Putamen (tissue), 1 donor: ENCODE data around the gene EXOC6B.

Experiments
- DNase-seq: peaks from one replicate; pipeline ENCODE4 v3.0.0-alpha.2; 2016; ENCODE audit warnings: low spot score

The EXOC6B gene

DNA sequence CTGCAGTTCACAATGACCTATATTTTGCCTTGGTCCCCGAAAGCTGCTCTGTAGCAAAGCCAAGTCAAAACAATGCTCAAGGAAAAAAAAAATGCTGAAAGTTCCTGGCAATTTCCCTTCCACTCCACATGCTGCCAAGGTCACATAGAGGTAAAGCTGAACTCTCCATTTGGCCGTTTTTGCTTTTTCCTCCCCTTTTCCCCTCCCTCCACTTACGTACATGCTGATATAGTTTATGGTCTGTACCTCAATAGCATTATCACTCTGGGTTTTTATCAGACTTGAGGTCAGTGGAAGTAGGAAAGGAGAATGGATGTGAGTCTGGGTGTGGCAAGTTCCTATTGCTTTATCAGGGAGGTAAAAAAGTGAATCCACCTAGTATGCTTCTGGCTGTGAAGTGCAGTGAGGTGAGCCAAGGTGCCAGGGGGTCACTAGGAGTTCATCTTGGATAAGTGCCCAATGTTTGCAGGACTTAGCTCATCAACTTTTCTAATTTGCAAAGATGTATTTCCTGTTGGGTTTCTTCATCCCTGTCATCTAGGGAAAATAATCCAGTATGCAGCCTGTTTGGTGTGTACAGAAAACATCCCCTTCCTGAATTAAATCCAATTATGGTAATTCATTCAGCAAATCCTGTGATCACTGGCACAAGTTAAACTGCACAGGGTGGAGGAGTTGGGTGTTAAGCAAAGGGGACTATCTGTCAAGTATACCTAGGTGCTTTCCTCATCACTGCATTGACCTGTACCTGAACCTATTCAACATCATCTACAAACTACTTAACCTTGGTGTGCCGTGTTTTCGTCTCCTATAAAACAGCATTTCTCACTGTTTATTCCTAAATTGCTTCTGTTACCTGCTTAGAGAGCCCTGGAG is 553.8 kb downstream of the EXOC6B start:
- DNase-seq, result no peak

DNA sequence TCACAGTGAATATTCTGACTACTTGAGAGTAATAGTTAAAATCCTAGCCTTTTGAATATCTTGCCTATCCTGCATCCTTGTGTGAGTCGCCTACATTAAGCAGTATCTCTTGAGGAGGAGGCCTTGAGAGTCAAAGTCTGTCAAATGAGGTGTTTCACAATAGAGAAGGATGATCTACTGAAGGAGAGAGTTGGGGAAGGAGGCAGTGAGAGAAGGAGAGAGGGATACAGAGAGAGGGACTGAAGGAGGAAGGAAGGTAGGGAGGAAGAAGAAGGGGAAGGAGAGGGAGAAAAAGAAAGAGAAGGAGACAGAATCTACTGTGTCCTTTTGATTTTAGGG is 554.6 kb downstream of the EXOC6B start:
- no peak for DNase-seq

DNA sequence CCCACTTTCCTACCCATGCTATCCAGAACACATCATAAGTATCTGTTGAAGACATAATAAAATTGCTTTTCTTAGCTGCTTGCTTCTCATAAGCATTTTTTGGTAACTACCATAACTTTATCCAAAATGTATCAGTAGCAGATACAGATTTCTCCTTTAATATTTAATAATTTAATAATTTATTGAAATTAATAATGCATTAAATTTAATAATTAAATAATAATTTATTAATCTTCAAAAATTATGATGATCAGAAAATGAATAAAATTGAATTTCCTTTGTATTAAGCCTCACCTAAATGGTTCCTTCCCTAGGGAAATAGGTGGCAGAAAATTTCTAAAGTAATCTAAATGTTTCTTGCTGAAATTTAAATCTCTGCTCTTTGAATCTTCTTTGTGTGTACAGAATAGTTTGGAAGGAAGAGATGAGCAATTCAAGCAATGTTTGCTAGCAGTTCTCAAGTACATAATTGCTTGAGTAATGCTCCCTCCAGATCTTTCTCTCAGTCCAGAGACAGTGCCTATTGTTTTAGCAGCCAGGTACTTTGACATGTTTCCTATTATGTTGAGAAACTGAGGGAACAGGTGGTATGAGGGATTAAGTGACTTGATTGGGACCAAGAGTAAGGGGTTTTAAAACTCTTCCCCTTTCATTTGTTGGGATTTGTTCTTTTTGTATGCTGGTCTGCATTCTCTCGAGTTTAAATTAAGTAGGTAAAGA is 555.1 kb downstream of the EXOC6B start:
- DNase-seq, result no peak

DNA sequence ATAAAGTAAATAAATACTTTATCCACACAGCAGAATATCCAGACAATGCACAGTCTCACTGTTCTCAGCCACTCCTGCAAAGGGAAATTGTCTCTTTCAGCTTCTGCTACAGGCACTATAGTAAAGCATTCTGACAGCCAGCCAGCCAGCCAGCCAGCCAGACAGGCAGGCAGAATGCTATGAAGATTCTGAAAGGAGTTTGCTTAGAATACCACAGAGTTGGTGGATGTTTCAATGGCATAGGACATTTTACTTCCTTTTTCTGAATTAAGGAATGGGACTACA is 562.1 kb downstream of the EXOC6B start:
- DNase-seq, result no peak

DNA sequence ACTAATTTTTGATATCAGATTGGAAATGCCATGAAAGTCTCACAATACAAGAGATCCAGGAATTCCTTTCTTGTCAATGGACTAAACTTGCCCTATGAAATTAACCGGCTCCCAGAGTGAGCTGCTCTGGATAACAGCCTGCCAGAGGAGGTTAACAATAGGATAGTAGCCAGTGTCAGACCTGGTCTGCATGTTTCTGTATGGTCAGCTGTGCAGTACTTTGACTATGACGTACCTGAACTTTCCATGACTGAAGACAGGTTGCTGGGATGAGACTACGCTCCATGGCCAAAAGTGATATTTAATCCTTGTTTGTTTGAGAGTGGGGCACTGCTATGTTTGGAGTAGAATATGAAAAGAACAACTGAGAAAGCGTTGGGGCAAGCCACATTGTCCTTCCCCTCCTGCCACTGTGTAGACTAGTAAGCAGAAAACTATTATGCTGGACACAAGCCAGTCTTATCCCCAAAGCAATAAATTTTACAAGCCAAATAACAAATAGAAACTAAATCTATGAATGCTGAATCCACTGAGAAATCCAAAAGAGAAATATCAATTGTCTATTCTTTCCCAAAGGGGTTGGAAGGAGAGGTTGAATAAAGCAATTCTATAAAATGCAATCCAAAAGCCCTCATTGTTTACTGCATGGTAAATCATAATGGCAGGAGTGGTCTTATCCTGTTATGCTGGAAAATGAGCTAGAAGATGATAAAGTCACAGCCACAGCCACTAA is 562.6 kb downstream of the EXOC6B start:
- no peak for DNase-seq

DNA sequence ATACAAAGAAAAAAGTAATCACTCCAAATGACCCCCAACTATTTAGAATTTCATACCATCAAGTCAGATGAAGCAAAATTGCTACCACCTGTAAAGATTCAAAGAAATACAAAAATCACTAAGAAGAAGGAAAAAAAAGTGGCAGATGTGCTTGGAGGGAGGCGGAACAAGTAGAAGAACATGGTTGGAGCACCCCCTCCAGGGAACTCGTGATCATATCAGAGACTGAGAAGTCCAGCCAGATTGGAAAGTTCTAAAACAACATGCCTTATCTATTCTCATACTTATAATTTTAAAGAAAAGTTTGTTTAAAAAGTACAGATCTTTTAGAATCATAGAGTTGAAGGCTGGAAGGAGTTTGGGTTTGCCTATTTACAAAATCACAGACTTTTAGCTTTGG is 564.8 kb downstream of the EXOC6B start:
- no peak for DNase-seq

DNA sequence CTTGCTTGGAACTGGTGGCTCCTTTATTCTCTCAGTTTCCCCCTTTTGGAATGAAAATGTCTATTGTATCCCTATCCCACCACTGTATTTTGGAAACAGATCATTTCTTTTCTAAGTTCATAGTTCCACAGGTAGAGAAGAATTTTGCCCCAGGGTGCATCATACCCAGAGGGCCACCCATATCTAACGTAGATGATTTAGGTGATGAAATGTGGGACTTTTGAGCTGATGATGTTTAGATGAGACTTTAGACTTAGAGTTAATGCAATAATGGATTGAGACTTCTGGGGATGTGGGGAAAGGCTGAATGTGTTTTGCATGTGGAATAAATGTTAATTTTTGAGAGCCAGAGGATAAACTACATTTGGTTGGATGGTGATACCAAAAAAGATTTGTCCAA is 570.3 kb downstream of the EXOC6B start:
- DNase-seq, result no peak

DNA sequence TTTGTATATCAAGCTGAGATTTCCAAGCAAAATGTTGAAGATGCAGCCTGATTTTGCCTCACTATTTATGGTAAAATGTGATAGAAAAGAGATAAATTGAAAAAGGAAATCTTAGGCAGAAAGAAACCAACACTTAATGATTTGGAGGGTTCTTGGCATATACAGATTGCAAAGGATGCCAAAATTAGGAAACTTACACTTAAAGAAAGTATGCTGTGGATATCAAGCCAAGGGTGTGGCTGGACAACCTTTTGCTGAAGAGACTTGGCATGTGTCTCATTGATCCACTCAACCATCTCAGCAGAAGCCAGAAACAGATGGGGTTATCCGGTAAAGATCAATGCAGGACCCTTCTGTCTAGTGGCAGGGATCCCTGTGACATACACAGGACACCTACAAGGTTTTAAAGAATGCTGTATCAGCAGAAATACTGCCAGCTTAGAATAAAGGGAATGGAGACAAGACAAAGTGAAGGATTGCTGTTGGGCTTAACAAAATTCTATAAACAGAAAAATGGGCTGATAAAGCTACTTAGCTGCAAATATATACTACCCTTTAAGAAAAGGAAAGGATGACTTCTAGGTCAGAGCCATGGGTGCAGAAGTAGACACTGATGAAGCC is 570.9 kb downstream of the EXOC6B start:
- no peak for DNase-seq

DNA sequence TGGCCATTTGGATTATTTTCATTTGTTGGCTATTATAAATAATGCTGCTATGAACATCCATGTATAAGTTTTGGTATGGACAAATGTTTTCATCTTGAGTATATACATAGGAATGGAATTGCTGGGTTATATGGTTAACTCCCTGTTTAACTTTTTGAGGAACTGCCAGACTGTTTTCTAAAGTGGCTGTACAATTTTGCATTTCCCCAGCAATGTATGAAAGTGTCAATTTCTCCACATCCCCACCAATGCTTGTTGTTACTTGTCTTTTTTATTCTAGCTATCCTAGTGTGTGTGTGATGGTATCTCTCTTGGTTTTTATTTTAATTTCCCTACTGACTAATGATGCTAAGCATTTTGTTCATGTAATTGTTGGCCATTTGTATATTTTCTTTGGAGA is 587.5 kb downstream of the EXOC6B start:
- no peak for DNase-seq

DNA sequence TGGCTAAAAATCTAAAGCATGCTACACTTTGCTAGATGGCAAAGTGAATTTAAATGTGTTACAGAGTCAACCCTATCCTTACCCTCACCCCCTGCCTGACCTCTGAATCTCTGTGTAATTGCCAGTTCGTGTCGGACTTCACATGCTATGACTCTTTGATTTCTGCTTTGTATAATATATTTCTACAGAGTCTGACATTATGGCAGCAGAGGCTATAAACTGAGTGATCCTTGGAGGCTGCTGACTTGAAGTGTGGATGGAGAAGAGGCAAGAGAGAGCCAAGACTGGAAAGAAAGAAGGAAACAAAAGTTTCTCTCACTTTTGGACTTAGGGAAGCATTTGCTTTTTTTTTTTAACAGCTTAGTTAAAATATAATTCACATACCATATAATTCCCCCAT is 588.3 kb downstream of the EXOC6B start:
- DNase-seq, result no peak

DNA sequence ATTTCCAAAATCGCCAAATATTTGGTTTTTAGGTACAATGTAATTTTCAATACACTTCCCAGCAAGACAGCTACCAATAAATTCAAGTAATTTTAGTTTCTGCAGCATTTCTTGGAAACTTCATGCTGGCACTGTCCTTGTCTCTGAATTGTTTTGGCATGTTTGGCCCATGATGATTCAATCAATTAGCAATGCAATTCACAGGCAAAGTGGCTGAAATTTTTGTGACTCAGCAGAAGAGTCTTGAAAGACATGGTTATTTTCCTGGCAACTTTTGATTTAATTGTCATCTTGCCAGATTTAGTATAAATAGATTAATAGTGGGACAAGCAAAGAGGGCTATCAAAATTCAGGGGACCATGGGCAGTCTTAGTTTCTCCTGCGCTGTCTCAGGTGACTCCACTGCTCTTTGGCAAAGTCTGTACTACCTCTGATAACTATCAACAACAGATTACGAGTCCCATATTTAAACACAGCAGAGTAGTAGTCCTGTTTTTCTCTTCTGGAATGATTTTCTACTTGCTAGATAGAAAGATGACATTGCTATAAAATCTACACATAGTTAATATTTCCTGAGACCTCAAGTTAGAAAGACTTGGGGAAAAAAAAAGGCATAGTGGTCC is 589.3 kb downstream of the EXOC6B start:
- no peak for DNase-seq

DNA sequence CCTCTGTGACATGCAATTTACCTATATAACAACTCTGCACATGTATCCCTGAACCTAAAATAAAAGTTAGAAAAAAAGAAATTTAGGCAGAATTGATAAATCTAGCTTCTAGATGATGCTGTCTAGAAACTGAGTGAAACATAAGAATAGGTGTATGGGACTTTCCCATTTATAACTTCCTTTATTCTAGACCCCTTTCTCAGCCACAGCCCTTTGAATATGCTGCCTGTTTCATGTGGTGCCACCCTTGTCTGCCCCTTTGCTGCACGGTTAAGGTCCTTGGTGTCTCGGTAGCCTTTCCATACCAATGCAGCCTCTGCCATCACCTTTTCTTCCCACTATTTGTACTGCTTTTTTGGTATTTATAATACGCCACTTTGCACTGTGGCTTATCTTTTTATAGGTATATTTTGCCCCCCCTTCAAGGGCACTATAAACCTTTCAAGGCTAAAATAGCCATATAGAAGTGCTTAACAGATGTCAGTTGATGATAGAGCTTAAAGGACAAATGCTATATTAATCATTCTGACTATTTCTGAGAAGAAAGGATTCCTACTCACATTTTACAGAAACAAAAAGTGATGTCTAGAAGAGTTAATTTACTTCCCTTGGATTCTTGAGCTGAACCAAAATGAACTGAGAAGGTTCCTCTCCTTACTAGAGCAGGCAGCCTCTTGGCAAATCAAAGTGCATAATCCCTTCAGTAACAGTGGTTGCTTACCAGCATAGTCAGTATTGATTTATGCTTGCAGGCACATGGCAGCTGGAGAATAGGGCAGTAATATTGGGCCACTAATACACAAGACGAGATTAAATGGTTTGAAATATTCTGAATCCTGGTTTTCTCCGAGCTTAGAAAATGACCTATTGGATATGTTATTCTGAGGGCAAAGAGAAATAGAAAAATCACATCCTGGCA is 590.1 kb downstream of the EXOC6B start:
- DNase-seq, result no peak

DNA sequence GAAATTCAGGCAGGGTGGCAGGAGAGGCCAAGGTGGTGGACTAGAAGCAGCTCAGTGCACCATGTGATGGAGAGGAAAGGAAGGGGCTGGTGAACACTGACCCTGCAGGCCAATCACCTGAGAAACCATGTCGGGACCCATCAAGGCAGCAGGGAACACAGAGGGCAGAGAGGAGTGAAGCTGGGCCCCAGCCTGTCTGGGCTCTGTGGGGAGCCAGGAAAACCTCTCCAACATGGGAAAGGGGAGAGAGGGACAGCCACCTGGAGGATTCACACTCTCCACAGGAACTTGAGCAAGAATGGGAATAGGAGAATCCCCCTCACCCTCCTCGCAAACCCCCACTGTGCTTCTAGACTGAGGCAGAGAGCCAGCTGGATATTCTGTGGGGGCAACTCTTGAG is 592.6 kb downstream of the EXOC6B start:
- DNase-seq, result no peak

DNA sequence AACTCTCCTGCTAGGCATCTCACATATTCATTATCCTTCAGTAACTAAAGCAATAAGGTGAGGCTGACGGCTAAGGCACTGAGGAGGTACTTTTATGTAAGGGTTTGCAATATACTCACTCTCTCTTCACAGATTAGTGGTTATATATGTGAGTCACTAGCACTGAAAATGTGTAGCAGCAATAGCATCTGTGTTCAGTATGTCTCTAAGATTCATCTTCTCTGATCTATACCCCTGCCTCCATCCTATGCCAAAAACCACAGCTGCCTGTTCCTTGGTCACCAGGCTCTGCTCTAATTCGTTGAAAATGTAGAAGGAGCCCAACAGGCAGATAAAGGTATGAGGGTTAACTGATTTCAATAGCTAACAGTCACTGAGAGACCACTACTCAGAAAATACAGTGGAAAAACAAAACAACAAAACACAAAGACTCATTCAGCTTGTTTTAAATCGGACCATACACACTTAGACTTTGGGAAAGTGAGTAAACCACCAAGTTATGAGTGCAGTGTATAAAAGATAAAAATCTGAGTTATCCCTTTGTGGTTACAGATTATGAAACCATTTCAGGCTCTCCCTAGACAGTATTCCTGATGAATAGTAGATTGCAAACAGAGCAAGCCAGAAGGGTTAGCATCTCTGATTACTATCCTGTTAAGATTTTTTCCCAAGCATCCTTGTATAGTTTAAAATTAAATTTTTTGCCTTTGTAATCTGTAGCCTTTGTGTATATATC is 602.8 kb downstream of the EXOC6B start:
- no peak for DNase-seq

DNA sequence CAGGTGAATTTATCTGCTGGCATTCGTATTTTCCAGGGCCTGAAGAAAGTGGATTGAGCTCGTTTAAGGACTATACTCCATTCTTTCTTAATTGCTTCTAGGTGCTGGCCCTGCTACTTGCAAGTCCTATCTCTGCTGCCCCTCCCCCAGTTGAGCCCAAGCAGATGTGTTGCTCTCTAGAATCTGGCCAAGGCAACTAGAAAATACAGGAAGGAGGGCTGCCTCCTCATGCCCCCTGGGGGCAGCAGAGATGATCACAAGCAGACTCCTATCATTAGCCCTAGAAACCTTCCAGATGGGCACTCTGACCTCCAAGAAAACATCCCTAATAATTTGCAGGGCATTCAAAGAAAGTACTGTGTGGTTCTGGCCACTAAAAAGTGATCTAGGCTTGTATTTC is 605.7 kb downstream of the EXOC6B start:
- DNase-seq, result no peak

DNA sequence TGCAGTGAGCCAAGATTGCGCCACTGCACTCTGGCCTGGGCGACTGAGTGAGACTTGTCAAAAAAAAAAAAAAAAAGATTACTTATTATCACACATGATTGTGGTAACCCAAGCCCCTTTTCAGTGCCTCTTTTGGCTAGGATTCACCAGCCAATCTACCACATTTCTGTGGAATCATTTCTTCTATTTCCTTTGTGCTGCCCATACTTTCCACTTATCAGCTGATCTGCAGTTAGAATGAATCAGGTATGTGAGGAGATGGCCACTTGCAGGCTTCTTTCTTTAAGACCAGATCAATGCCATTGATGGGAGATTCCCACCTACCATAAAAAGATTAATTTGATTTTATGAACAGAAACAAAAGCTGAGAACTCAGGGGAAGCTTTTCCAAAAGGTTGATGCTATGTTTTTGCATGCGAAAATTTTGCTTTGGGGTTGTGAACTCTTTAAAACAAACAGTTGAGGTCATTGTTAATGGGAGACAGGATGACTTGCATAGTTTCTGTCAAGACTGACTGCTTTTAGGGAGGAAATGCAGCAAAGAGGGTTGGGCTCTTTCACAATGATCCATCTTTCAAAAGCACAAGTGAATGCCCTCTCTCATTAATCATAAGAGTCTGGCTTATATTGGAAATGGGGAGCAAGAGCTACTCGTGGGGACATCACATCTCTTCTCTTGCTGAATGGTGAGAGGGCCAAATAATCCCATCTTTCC is 611.2 kb downstream of the EXOC6B start:
- DNase-seq, result no peak

DNA sequence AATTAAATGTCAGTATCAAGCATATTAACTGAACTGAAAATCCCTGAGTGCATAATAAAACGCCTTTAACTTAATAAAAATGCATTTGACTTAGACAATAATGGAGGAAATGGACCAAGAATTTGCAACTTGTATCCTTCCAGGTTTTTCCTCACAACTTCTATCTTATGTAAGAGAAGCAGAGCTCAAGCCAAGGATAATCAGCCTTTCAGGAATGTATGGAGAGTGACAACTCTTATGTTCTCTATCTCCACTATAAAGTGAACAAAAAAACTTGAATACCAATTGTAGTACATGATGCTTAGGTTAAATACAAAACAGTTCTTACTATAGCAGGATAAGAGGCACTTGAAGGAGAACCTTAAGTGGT is 613.4 kb downstream of the EXOC6B start:
- DNase-seq, result no peak

DNA sequence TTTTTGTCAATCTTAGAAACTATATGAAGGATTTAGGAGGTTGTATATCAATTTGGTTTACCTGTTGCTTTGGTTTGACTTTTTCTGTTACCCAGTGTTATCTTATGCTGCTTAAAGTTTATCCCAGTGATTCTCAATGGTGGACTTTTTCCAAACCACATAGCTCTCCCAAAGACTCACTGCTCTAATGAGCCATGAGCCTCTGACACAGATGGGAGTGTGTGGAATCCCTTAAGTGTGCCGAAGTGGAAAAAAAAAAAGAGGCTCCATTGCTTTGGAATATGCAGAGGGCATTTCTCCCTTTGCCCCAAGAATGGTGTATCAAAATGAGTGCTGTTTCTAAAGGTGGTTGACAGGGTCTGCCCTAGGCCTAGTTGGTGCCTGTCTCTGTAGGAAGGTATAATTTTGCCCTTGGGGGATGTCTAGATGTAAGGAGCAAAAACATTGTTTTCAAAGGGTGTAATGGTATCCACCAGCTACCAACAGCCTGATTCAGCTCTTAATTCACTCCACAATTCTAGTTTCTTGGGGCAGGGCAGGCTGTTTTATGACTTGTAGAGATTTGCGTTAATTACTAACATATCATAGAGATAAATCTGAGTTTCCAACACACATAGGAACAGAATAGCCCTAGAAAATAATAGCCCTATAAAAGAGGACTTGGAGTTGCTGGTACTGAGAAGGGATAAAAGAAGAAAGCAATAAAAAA is 613.9 kb downstream of the EXOC6B start:
- DNase-seq, result no peak

DNA sequence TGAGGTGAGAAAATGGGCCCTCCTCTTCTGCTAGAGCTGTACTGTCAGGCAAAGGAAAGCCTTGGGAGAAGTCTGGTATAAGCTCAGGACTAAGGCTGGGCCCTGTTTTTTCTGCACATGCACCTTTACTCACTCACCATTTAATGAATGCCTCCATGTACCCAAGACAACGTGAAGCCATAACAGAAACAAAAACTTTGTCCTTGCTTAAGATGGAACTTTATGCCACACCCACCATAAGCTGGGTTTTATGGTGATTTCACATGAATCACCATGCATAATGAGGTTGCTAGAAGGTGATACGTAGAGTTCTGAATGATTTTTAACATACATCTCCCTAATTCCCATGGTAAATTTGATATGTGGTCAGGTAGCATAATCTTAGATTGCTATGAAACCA is 614.5 kb downstream of the EXOC6B start:
- DNase-seq, result no peak
